ENCODE measurements around the gene KRT81. TPM values are rescaled to one million over a fixed set of nuclear protein-coding genes. Genes with fewer than 3 reads are reported as not detected.

The KRT81 gene
- total RNA-seq, 1 experiment from 2014 or later: 0.90 TPM

DNA sequence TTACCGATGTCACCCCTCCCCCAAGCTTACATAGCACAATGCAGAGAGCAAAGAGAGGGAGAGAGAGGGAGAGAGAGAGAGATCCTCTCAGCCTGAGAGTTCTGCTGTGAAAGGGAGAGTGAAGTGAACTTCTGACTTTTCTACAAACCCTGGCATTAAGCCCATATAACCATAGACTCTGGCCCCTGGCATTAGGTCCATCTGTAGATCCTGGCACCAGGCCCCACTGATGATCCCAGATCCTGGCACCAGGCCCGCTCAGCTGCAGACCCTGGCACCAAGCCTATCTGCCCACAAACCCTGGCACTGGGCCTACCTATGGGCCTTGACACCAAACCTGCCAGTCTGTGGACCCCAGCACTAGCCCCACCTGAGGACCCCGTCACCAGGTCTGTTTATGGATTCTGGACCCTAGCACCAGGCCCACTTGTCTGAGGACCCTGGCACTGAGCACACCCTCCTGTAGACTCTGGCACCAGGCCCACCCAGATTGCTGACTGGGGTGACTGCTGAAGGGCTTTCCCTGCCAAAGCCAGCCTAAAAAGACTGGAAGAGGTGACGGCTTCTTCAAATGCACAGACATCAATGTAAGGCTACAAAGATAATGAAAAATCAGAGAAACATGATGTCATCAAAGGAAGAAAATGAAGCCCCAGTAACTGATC lies 44.4 kb upstream of the KRT81 start:
- intact Hi-C loops (cut with micrococcal nuclease; ENCODE audit: unreplicated experiment): no loop called here

DNA sequence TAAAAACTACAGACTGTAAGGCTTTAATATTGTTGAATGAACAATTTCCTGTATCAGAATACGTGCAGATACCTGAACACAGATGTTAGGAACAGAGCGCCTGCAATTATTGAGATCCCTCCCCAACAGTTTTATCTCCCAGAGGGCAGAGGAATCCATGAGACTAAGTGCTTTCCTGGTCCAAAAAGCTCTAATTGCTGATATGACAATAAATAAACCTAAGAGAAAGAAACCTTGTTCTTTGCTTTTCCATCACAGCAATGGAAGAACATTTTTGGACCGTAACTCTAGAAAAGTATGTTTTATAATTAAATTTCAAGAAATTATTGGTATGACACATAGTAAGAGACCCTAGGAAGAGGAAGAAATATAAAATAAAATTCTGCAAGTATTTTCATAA lies 42.9 kb upstream of the KRT81 start:
- POLR2A ChIA-PET: no interaction called here
- intact Hi-C loops (cut with micrococcal nuclease; ENCODE audit: unreplicated experiment): no loop called here
- H3K27ac ChIP-seq (ENCODE audit: low read length): no peak overlapping the region
- no peak for ATAC-seq
- no peaks in the 10 kb centered on the region for H3K27me3 ChIP-seq (ENCODE audit: control insufficient read depth, insufficient read depth, low read length)
- H3K36me3 ChIP-seq (ENCODE audit: control insufficient read depth, insufficient read depth, low read length): no peaks in the 10 kb centered on the region
- H3K4me3 ChIP-seq (ENCODE audit: low read depth in 2 of 2, low read length in 2 of 2): no peak overlapping the region
- no peaks in the 10 kb centered on the region for H3K9me3 ChIP-seq (ENCODE audit: control insufficient read depth, insufficient read depth, low read depth, low read length)
- TF ChIP-seq TCF7L2 (IDR thresholded peaks at IDR 0.05; ENCODE audit: low read depth, low read length) (no peak), SIN3A (IDR thresholded peaks at IDR 0.05; ENCODE audit: borderline replicate concordance, insufficient read depth, low read depth, low read length) (no peak)
- no peaks in the 10 kb centered on the region for H3K4me1 ChIP-seq (ENCODE audit: control insufficient read depth, insufficient read depth, low read length)
- BruUV-seq (replicated peaks): no TSS peak
- in situ Hi-C loops (cut with HindIII; ENCODE audit: low pct_unique_long_range_greater_than_20kb, low sequenced_read_pairs): no loop called here
- no peak for DNase-seq (ENCODE audit: low read depth, low spot score)
- CTCF ChIA-PET: no interaction called here

More for the DNA sequence above, 44.4 kb upstream of the KRT81 start:
- in situ Hi-C loops (cut with HindIII; ENCODE audit: low pct_unique_long_range_greater_than_20kb, low sequenced_read_pairs): no loop called here
- ChIA-PET POLR2A (no interaction called here), CTCF (no interaction called here)
- TF ChIP-seq REST (IDR thresholded peaks at IDR 0.05; ENCODE audit: insufficient read depth in 1 of 2, low read depth in 2 of 2, low read length in 1 of 2) (no peak), POLR2AphosphoS5 (IDR thresholded peaks at IDR 0.05; ENCODE audit: low read depth, low read length) (no peak), SIN3A (IDR thresholded peaks at IDR 0.05; ENCODE audit: borderline replicate concordance, insufficient read depth, low read depth, low read length) (no peak), TCF7L2 (IDR thresholded peaks at IDR 0.05; ENCODE audit: low read depth, low read length) (no peak)
- TF ChIP-seq, protein P1, sequence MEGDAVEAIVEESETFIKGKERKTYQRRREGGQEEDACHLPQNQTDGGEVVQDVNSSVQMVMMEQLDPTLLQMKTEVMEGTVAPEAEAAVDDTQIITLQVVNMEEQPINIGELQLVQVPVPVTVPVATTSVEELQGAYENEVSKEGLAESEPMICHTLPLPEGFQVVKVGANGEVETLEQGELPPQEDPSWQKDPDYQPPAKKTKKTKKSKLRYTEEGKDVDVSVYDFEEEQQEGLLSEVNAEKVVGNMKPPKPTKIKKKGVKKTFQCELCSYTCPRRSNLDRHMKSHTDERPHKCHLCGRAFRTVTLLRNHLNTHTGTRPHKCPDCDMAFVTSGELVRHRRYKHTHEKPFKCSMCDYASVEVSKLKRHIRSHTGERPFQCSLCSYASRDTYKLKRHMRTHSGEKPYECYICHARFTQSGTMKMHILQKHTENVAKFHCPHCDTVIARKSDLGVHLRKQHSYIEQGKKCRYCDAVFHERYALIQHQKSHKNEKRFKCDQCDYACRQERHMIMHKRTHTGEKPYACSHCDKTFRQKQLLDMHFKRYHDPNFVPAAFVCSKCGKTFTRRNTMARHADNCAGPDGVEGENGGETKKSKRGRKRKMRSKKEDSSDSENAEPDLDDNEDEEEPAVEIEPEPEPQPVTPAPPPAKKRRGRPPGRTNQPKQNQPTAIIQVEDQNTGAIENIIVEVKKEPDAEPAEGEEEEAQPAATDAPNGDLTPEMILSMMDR (IDR thresholded peaks at IDR 0.05): no peak
- H3K27me3 ChIP-seq (ENCODE audit: control insufficient read depth, insufficient read depth, low read length): no peaks in the 10 kb centered on the region
- no peak overlapping the region for H3K4me3 ChIP-seq (ENCODE audit: low read depth in 2 of 2, low read length in 2 of 2)
- ATAC-seq (no peak), DNase-seq (ENCODE audit: low read depth, low spot score) (no peak)
- no peaks in the 10 kb centered on the region for H3K4me1 ChIP-seq (ENCODE audit: control insufficient read depth, insufficient read depth, low read length)
- H3K9me3 ChIP-seq (ENCODE audit: control insufficient read depth, insufficient read depth, low read depth, low read length): no peaks in the 10 kb centered on the region
- no TSS peak for BruUV-seq (replicated peaks)
- H3K36me3 ChIP-seq (ENCODE audit: control insufficient read depth, insufficient read depth, low read length): no peaks in the 10 kb centered on the region
- H3K27ac ChIP-seq (ENCODE audit: low read length): no peak overlapping the region

- Histone ChIP-seq H3K27me3 (ENCODE audit: control insufficient read depth, insufficient read depth, low read length) (no peaks in the 10 kb centered on the region), H3K27ac (ENCODE audit: low read length) (no peak overlapping the region), H3K4me3 (ENCODE audit: low read depth in 2 of 2, low read length in 2 of 2) (no peak overlapping the region), H3K4me1 (ENCODE audit: control insufficient read depth, insufficient read depth, low read length) (no peaks in the 10 kb centered on the region), H3K36me3 (ENCODE audit: control insufficient read depth, insufficient read depth, low read length) (no peaks in the 10 kb centered on the region), H3K9me3 (ENCODE audit: control insufficient read depth, insufficient read depth, low read depth, low read length) (no peaks in the 10 kb centered on the region)
- intact Hi-C loops (cut with micrococcal nuclease; ENCODE audit: unreplicated experiment) (no loop called here), in situ Hi-C loops (cut with HindIII; ENCODE audit: low pct_unique_long_range_greater_than_20kb, low sequenced_read_pairs) (no loop called here)
- POLR2A ChIA-PET: no interaction called here
- ATAC-seq: no peak
- DNase-seq (ENCODE audit: low read depth, low spot score): no peak
- BruUV-seq (replicated peaks): no TSS peak
- TF ChIP-seq TCF7L2 (IDR thresholded peaks at IDR 0.05; ENCODE audit: low read depth, low read length): no peak
- TF ChIP-seq, protein P1 (IDR thresholded peaks at IDR 0.05): no peak
- CTCF ChIA-PET: interaction anchor here (0.5 to 1.1 kb wide), 2 partner anchors 9 to 533 kb away, joined by 3 to 4 read pairs; no protein-coding TSS in a partner anchor
These were observed 42.0 kb upstream of the KRT81 start for GRCh38 chr12:52333321-52333720.

All from Panc1 (cell line).